Gastrocnemius medialis (tissue), 4 donors: ENCODE measurements around the gene DENND4C. TPM values are rescaled to one million over a fixed set of nuclear protein-coding genes. Genes with fewer than 3 reads are reported as not detected.

Experiments used
- ATAC-seq, 2 donors: fragments of 150-250 bp; one replicate each; pipeline ENCODE4 v1.9.1; 2016
- DNase-seq, 2 donors: peaks; one replicate each; pipeline ENCODE4 v3.0.0-alpha.2; 2019
- H3K27ac ChIP-seq, 4 donors: fragments of 200-600 bp; sonication (generic); 1 replicate in 1 of 4; 2 replicates in 3 of 4; pipeline ENCODE4 v1.5.1; 2016 to 2018; ENCODE audit warnings: mild to moderate bottlenecking in 2 of 4, moderate library complexity in 1 of 4
- H3K27me3 ChIP-seq, 3 donors: fragments of 200-600 bp; sonication (generic) in 2 of 3; 1 replicate in 1 of 3; 2 replicates in 2 of 3; pipeline versions ENCODE4 v1.5.1 to v1.6.0; 2016 to 2019; ENCODE audit warnings: mild to moderate bottlenecking in 1 of 3, moderate library complexity in 1 of 3
- H3K36me3 ChIP-seq, 2 donors: fragments of 200-600 bp; sonication (generic) in 1 of 2; one replicate each; pipeline ENCODE4 v1.5.1; 2017 to 2018
- H3K4me1 ChIP-seq, 2 donors: fragments of 200-600 bp; sonication (generic) in 1 of 2; one replicate each; pipeline ENCODE4 v1.5.1; 2016 to 2017; ENCODE audit warnings: mild to moderate bottlenecking in 2 of 2
- H3K4me3 ChIP-seq, 4 donors: fragments of 200-600 bp; sonication (generic) in 3 of 4; 1 replicate in 1 of 4; 2 replicates in 3 of 4; pipeline ENCODE4 v1.5.1; 2016 to 2019; ENCODE audit warnings: mild to moderate bottlenecking in 2 of 4
- H3K9me3 ChIP-seq, 3 donors: fragments of 200-600 bp; sonication (generic) in 2 of 3; 1 replicate in 1 of 3; 2 replicates in 2 of 3; pipeline ENCODE4 v1.5.1; 2016 to 2019
- CTCF ChIP-seq, 5 experiments: fragments of 450-650 bp in 3 of 5; fragments of 200-600 bp in 2 of 5; sonication (generic) in 2 of 5; IDR thresholded peaks in 4 of 5; conservative IDR thresholded peaks in 1 of 5; 1 replicate in 4 of 5; 2 replicates in 1 of 5; pipeline ENCODE4 v1.5.1; 2016 to 2019; ENCODE audit warnings: antibody characterized with exemption in 5 of 5, mild to moderate bottlenecking in 3 of 5, moderate library complexity in 3 of 5
- POLR2A ChIP-seq, 2 donors: fragments of 450-650 bp; IDR thresholded peaks; one replicate each; pipeline ENCODE4 v1.6.1; 2017; ENCODE audit warnings: antibody characterized with exemption in 2 of 2, mild to moderate bottlenecking in 2 of 2, moderate library complexity in 2 of 2
- in situ Hi-C, 4 donors: fragments of 200-750 bp; cut with MboI; loops; one replicate each; pipeline versions ENCODE4 v1.15.0 to v1.8.0; 2017; ENCODE audit warnings: low sequenced_read_pairs in 4 of 4
- intact Hi-C: fragments of 100-400 bp; cut with DNase I; formaldehyde crosslinking; loops from one replicate; pipeline ENCODE4 v1.15.1; 2023; ENCODE audit warnings: low total_unique reads
- total RNA-seq, 4 donors: library from RNA; depleted of rRNA; stranded (reverse); fragments of >200 nt; gene quantifications; one replicate each; pipeline versions ENCODE4 v1.1.0 to v1.2.3, GENCODE V29; 2016

Gene DENND4C
- total RNA-seq, 4 donors from 2014 or later = 19.2 to 34.0 (median 21.3) TPM

- DNase-seq (no peak), ATAC-seq (no peak)
- intact Hi-C loops = no loop called here
- H3K36me3 ChIP-seq = no peaks in the 10 kb centered on the region
- in situ Hi-C loops = no loop called here
- H3K4me1 ChIP-seq = no peaks in the 10 kb centered on the region
- H3K27ac ChIP-seq = no peak overlapping the region
- H3K4me3 ChIP-seq = no peak overlapping the region
- no peak for TF ChIP-seq CTCF (IDR thresholded peaks at IDR 0.05 in 4 of 5, conservative IDR thresholded peaks at IDR 0.05 in 1 of 5)
- TF ChIP-seq POLR2A (IDR thresholded peaks at IDR 0.05) = no peak
- H3K27me3 ChIP-seq = no peaks in the 10 kb centered on the region
- H3K9me3 ChIP-seq = no peaks in the 10 kb centered on the region
Measured at GRCh38 chr9:19201899-19202891, 28.3 kb upstream of the DENND4C start.

GRCh38 chr9:19203058-19203457, 27.4 kb upstream of the DENND4C start:
- Histone ChIP-seq H3K36me3 (no peaks in the 10 kb centered on the region), H3K9me3 (no peaks in the 10 kb centered on the region), H3K4me1 (no peaks in the 10 kb centered on the region), H3K27ac (no peak overlapping the region), H3K4me3 (no peak overlapping the region), H3K27me3 (no peaks in the 10 kb centered on the region)
- ATAC-seq (no peak), DNase-seq (no peak)
- in situ Hi-C loops = no loop called here
- intact Hi-C loops = no loop called here
- TF ChIP-seq CTCF (IDR thresholded peaks at IDR 0.05 in 4 of 5, conservative IDR thresholded peaks at IDR 0.05 in 1 of 5) = no peak
- no peak for TF ChIP-seq POLR2A (IDR thresholded peaks at IDR 0.05)

GRCh38 chr9:19208653-19209052, 21.8 kb upstream of the DENND4C start:
- TF ChIP-seq CTCF (IDR thresholded peaks at IDR 0.05 in 4 of 5, conservative IDR thresholded peaks at IDR 0.05 in 1 of 5) (no peak), POLR2A (IDR thresholded peaks at IDR 0.05) (no peak)

GRCh38 chr9:19209188-19209587, 21.3 kb upstream of the DENND4C start:
- Histone ChIP-seq H3K27me3 (no peaks in the 10 kb centered on the region), H3K4me3 (no peak overlapping the region), H3K4me1 (no peaks in the 10 kb centered on the region), H3K9me3 (no peaks in the 10 kb centered on the region), H3K27ac (no peak overlapping the region), H3K36me3 (no peaks in the 10 kb centered on the region)
- DNase-seq = no peak
- in situ Hi-C loops (no loop called here), intact Hi-C loops (no loop called here)
- TF ChIP-seq CTCF (IDR thresholded peaks at IDR 0.05 in 4 of 5, conservative IDR thresholded peaks at IDR 0.05 in 1 of 5) (no peak), POLR2A (IDR thresholded peaks at IDR 0.05) (no peak)
- ATAC-seq = no peak

More at GRCh38 chr9:19208653-19209052, 21.8 kb upstream of the DENND4C start:
- intact Hi-C loops = no loop called here
- Histone ChIP-seq H3K9me3 (no peaks in the 10 kb centered on the region), H3K27me3 (no peaks in the 10 kb centered on the region), H3K4me3 (no peak overlapping the region), H3K27ac (no peak overlapping the region), H3K4me1 (no peaks in the 10 kb centered on the region), H3K36me3 (no peaks in the 10 kb centered on the region)
- DNase-seq (no peak), ATAC-seq (no peak)
- in situ Hi-C loops = no loop called here
